MM.1S (cell line): ENCODE measurements around the gene SORCS2.

Experiments used
- CTCF ChIP-seq: fragments of 300-600 bp; sonication (generic); IDR thresholded peaks from 2 replicates; pipeline ENCODE4 v1.5.1; 2016; ENCODE audit warnings: antibody characterized with exemption, low read length, mixed read lengths
- EZH2 ChIP-seq: fragments of 300-600 bp; sonication (generic); optimal IDR thresholded peaks from 2 replicates; pipeline ENCODE3; 2017; ENCODE audit warnings: low read depth, mild to moderate bottlenecking, antibody characterized with exemption, low read length, mixed read lengths

DNA sequence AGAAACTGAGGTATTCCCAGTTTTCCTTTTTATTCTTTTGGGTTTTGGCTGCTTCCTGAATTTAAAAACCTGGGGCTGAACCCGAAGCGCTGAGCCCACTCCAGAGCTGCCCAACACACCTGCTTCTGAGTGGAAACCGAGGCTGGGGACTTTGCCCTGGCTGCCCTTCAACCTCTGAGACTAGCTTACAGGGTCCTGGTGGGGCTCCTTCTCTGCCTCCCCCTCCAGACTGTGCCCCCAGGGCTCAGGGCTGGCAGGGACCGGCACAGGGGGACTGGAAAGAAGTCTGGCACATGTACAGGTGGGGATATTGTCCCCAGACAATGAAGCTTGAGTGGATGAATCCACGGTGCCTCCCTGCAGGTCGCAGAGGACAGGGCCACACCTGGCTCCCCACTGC, 482.8 kb downstream of the SORCS2 start:
- TF ChIP-seq CTCF (no peak), EZH2 (no peak)
